ENCODE data around the gene ZBTB16. TPM values are rescaled to one million over a fixed set of nuclear protein-coding genes. Genes with fewer than 3 reads are reported as not detected.
A peak's percentile ranks its signal among the peaks of the same experiment; 100 is the strongest.

ZBTB16 gene
- total RNA-seq, 4 donors from 2014 or later, result 82.7 to 375 (median 189) TPM

- no peak for TF ChIP-seq CTCF (IDR thresholded peaks at IDR 0.05)
- no peak for DNase-seq (ENCODE audit: low spot score)
- ATAC-seq (ENCODE audit: low FRiP score), result no peak
These were observed 39.9 kb upstream of the ZBTB16 start for GRCh38 chr11:114019574-114019973.

- TF ChIP-seq CTCF (IDR thresholded peaks at IDR 0.05), result no peak
- DNase-seq (ENCODE audit: low spot score) (no peak), ATAC-seq (ENCODE audit: low FRiP score) (no peak)
These were observed 34.1 kb upstream of the ZBTB16 start for GRCh38 chr11:114025329-114025907.

- no peak for TF ChIP-seq CTCF (IDR thresholded peaks at IDR 0.05)
- ATAC-seq (ENCODE audit: low FRiP score), result no peak
- no peak for DNase-seq (ENCODE audit: low spot score)
These were observed 33.2 kb upstream of the ZBTB16 start for GRCh38 chr11:114026355-114026754.

GRCh38 chr11:114027391-114027790, 32.1 kb upstream of the ZBTB16 start:
- ATAC-seq (ENCODE audit: low FRiP score) (no peak), DNase-seq (ENCODE audit: low spot score) (no peak)
- TF ChIP-seq CTCF (IDR thresholded peaks at IDR 0.05), result no peak

- no peak for TF ChIP-seq CTCF (IDR thresholded peaks at IDR 0.05)
- ATAC-seq (ENCODE audit: low FRiP score), result no peak
- no peak for DNase-seq (ENCODE audit: low spot score)
These were observed 31.6 kb upstream of the ZBTB16 start for GRCh38 chr11:114027926-114028325.

- DNase-seq (ENCODE audit: low spot score) (no peak), ATAC-seq (ENCODE audit: low FRiP score) (no peak)
- no peak for TF ChIP-seq CTCF (IDR thresholded peaks at IDR 0.05)
These were observed 28.1 kb upstream of the ZBTB16 start for GRCh38 chr11:114031246-114031966.

GRCh38 chr11:114031967-114032320, 27.6 kb upstream of the ZBTB16 start:
- no peak for TF ChIP-seq CTCF (IDR thresholded peaks at IDR 0.05)
- DNase-seq (ENCODE audit: low spot score), result no peak
- ATAC-seq (ENCODE audit: low FRiP score), result peak; percentile 37

All from omental fat pad (tissue), 4 donors.